Endothelial cell (in vitro differentiated cells): ENCODE measurements around the gene MACC1. TPM values are rescaled to one million over a fixed set of nuclear protein-coding genes. Genes with fewer than 3 reads are reported as not detected.

Experiments
- DNase-seq: peaks from one replicate; pipeline ENCODE4 v3.0.0; 2021; ENCODE audit warnings: low spot score
- H3K27ac Mint-ChIP-seq: one replicate; pipeline ENCODE4 v1.8.0; 2021; ENCODE audit warnings: mixed read lengths, inconsistent platforms; ENCODE audit not compliant: unreplicated experiment
- H3K27me3 Mint-ChIP-seq: one replicate; pipeline ENCODE4 v1.8.0; 2021; ENCODE audit warnings: mild to moderate bottlenecking, moderate library complexity, mixed read lengths, inconsistent platforms; ENCODE audit not compliant: unreplicated experiment
- H3K36me3 Mint-ChIP-seq: one replicate; pipeline ENCODE4 v1.8.0; 2021; ENCODE audit warnings: mild to moderate bottlenecking, low read depth, mixed read lengths, inconsistent platforms; ENCODE audit not compliant: unreplicated experiment
- H3K4me1 Mint-ChIP-seq: one replicate; pipeline ENCODE4 v1.8.0; 2021; ENCODE audit warnings: mild to moderate bottlenecking, mixed read lengths, inconsistent platforms; ENCODE audit not compliant: unreplicated experiment
- H3K4me3 Mint-ChIP-seq: one replicate; pipeline ENCODE4 v1.8.0; 2021; ENCODE audit warnings: mild to moderate bottlenecking, mixed read lengths, inconsistent platforms; ENCODE audit not compliant: unreplicated experiment
- H3K9me3 Mint-ChIP-seq: one replicate; pipeline ENCODE4 v1.8.0; 2021; ENCODE audit warnings: mixed read lengths, inconsistent platforms; ENCODE audit not compliant: unreplicated experiment
- CTCF ChIP-seq: fragments of 200-600 bp; sonication (generic); IDR thresholded peaks from one replicate; pipeline ENCODE4 v1.5.0; 2021; ENCODE audit warnings: antibody characterized with exemption; ENCODE audit not compliant: unreplicated experiment
- total RNA-seq: library from RNA; stranded (reverse); fragmentation: NEBNext Ultra II Directional; extraction: Animal tissue kit (Norgen Biotek cat#: 25700); gene quantifications from one replicate; pipeline ENCODE4 v1.2.1, GENCODE V29; 2021; ENCODE audit not compliant: unreplicated experiment

MACC1 gene
- total RNA-seq, 1 donor from 2014 or later: 0.69 TPM

- H3K27me3 Mint-ChIP-seq: peaks cover 6% of the 10 kb centered on the region
- no peak for DNase-seq
- peak overlapping the region; percentile 6 for H3K27ac Mint-ChIP-seq
- no peaks in the 10 kb centered on the region for H3K36me3 Mint-ChIP-seq
- H3K4me1 Mint-ChIP-seq: no peaks in the 10 kb centered on the region
- TF ChIP-seq CTCF: no peak
- H3K9me3 Mint-ChIP-seq: no peaks in the 10 kb centered on the region
- H3K4me3 Mint-ChIP-seq: no peak overlapping the region
These were observed 75.5 kb downstream of the MACC1 start for GRCh38 chr7:20141666-20142065.

- no peak for DNase-seq
- H3K36me3 Mint-ChIP-seq: no peaks in the 10 kb centered on the region
- TF ChIP-seq CTCF: no peak
- peaks cover 6% of the 10 kb centered on the region for H3K27me3 Mint-ChIP-seq
- H3K4me1 Mint-ChIP-seq: no peaks in the 10 kb centered on the region
- no peak overlapping the region for H3K4me3 Mint-ChIP-seq
- no peak overlapping the region for H3K27ac Mint-ChIP-seq
- no peaks in the 10 kb centered on the region for H3K9me3 Mint-ChIP-seq
These were observed 76.2 kb downstream of the MACC1 start for GRCh38 chr7:20141002-20141345.

- H3K36me3 Mint-ChIP-seq: no peaks in the 10 kb centered on the region
- peaks cover 6% of the 10 kb centered on the region for H3K27me3 Mint-ChIP-seq
- no peaks in the 10 kb centered on the region for H3K9me3 Mint-ChIP-seq
- TF ChIP-seq CTCF: no peak
- H3K4me3 Mint-ChIP-seq: no peak overlapping the region
- no peaks in the 10 kb centered on the region for H3K4me1 Mint-ChIP-seq
- DNase-seq: no peak
- H3K27ac Mint-ChIP-seq: no peak overlapping the region
These were observed 76.7 kb downstream of the MACC1 start for GRCh38 chr7:20140291-20141001.

GRCh38 chr7:20136647-20137046, 80.5 kb downstream of the MACC1 start:
- H3K27me3 Mint-ChIP-seq: peaks cover 3% of the 10 kb centered on the region
- H3K4me1 Mint-ChIP-seq: no peaks in the 10 kb centered on the region
- DNase-seq: no peak
- H3K9me3 Mint-ChIP-seq: no peaks in the 10 kb centered on the region
- H3K27ac Mint-ChIP-seq: no peak overlapping the region
- H3K4me3 Mint-ChIP-seq: no peak overlapping the region
- H3K36me3 Mint-ChIP-seq: no peaks in the 10 kb centered on the region
- TF ChIP-seq CTCF: no peak

- Mint-ChIP-seq H3K9me3 (no peaks in the 10 kb centered on the region), H3K27ac (no peak overlapping the region), H3K27me3 (no peaks in the 10 kb centered on the region), H3K4me3 (no peak overlapping the region), H3K36me3 (no peaks in the 10 kb centered on the region), H3K4me1 (no peaks in the 10 kb centered on the region)
- no peak for TF ChIP-seq CTCF
- DNase-seq: no peak
These were observed 83.4 kb downstream of the MACC1 start for GRCh38 chr7:20133803-20134202.
